ENCODE data around the gene MYO6. TPM values are rescaled to one million over a fixed set of nuclear protein-coding genes. Genes with fewer than 3 reads are reported as not detected.
"Not testable (repeated sequence)": the region's sequence is repeated elsewhere in the genome, so short reads cannot be mapped to it uniquely, and the experiment has no call there.

The MYO6 gene
- total and polyA plus RNA-seq, 8 donors = 14.6 to 80.4 (median 35.0) TPM

DNA sequence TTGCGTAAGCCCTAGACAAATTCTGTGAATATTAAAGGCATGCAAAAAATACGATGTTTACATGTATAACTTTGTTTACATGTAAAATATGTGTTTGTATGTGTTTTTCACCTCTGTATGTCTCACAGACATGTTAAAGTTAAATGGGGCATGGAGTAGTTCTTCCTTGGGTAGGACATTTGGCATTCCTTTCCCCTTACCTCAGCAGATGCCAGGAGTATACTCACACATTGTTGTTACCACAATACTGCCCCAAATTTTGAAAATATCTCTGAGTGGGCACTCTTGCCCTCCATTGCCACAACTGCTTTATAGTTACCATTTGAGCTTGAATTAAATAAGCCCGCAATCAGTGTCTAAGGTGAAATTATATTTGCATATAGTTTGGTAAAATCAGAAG, 147.5 kb downstream of the MYO6 start:
- Histone ChIP-seq H3K27me3 (no peaks in the 10 kb centered on the region), H3K27ac (no peak overlapping the region), H3K9me3 (no peaks in the 10 kb centered on the region), H3K4me3 (no peak overlapping the region), H3K4me1 (peaks cover 0 to 11% (median 0%) of the 10 kb centered on the region in 4 donors), H3K36me3 (peaks cover 0 to 46% (median 36%) of the 10 kb centered on the region in 4 donors)
- TF ChIP-seq EP300 (IDR thresholded peaks at IDR 0.05) = no peak
- TF ChIP-seq POLR2AphosphoS5 (IDR thresholded peaks at IDR 0.05) = no peak
- TF ChIP-seq POLR2A (IDR thresholded peaks at IDR 0.05) = no peak
- TF ChIP-seq CTCF (IDR thresholded peaks at IDR 0.05) = no peak
- 62 to 97% (median 85%) methylated on average over 3 of the region's 3 CpGs for WGBS, 5 donors
- DNase-seq = no peak
- intact Hi-C loops (cut with DNase I; ENCODE audit: low total_unique reads) = no loop called here

DNA sequence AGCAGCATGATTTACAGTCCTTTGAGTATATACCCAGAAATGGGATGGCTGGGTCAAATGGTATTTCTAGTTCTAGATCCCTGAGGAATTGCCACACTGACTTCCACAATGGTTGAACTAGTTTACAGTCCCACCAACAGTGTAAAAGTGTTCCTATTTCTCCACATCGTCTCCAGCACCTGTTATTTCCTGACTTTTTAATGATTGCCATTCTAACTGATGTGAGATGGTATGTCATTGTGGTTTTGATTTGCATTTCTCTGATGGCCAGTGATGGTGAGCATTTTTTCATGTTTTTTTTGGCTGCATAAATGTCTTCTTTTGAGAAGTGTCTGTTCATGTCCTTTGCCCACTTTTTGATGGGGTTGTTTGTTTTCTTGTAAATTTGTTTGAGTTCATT, 151.2 kb downstream of the MYO6 start:
- H3K9me3 ChIP-seq; H3K4me1 ChIP-seq; H3K27me3 ChIP-seq; H3K27ac ChIP-seq; DNase-seq; H3K4me3 ChIP-seq; intact Hi-C loops (cut with DNase I; ENCODE audit: low total_unique reads): not testable (repeated sequence)
- H3K36me3 ChIP-seq = peaks cover 0 to 24% (median 18%) of the 10 kb centered on the region in 4 donors
- WGBS, 5 donors = 90 to 100% (median 94%) methylated on average over 1 of the region's 1 CpG

- peaks cover 0 to 24% (median 16%) of the 10 kb centered on the region in 4 donors for H3K36me3 ChIP-seq
- H3K4me3 ChIP-seq; H3K9me3 ChIP-seq; H3K27me3 ChIP-seq; H3K27ac ChIP-seq; intact Hi-C loops (cut with DNase I; ENCODE audit: low total_unique reads); DNase-seq; H3K4me1 ChIP-seq: not testable (repeated sequence)
- 94 to 99% (median 95%) methylated on average over 12 to 14 of the region's 14 CpGs for WGBS, 5 donors
Observed at GRCh38 chr6:75905129-75905528, 156.1 kb downstream of the MYO6 start.

GRCh38 chr6:75906871-75907270, 157.8 kb downstream of the MYO6 start:
- Histone ChIP-seq H3K9me3 (no peaks in the 10 kb centered on the region), H3K4me1 (no peaks in the 10 kb centered on the region), H3K27me3 (no peaks in the 10 kb centered on the region), H3K4me3 (no peak overlapping the region), H3K36me3 (peaks cover 0 to 24% (median 16%) of the 10 kb centered on the region in 4 donors), H3K27ac (no peak overlapping the region)
- 68 to 81% (median 78%) methylated on average over 3 of the region's 3 CpGs for WGBS, 5 donors
- no peak for TF ChIP-seq EP300 (IDR thresholded peaks at IDR 0.05)
- no peak for TF ChIP-seq CTCF (IDR thresholded peaks at IDR 0.05)
- intact Hi-C loops (cut with DNase I; ENCODE audit: low total_unique reads) = no loop called here
- no peak for DNase-seq

DNA sequence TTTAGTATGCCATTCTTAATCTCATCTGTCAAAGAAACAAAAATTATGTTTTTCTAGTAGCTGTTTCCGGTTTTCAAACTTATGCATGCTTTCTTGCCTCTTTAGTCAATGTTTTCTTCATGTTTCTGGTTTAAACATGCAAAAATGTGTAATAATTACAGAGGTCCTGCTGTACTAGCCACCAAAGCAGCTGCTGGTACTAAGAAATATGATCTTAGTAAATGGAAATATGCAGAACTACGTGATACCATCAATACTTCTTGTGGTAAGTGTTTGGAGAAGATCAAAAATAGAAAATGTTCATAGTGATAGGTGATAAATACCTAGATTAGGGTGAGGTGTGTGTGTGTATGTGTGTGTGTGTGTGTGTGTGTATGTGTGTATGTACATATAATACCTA, 158.4 kb downstream of the MYO6 start:
- TF ChIP-seq CTCF (IDR thresholded peaks at IDR 0.05) (no peak), POLR2AphosphoS5 (IDR thresholded peaks at IDR 0.05) (no peak), POLR2A (IDR thresholded peaks at IDR 0.05) (no peak), EP300 (IDR thresholded peaks at IDR 0.05) (no peak)
- no peak overlapping the region for H3K4me3 ChIP-seq
- peaks cover 0 to 24% (median 16%) of the 10 kb centered on the region in 4 donors for H3K36me3 ChIP-seq
- DNase-seq = no peak
- no peak overlapping the region for H3K27ac ChIP-seq
- no peaks in the 10 kb centered on the region for H3K4me1 ChIP-seq
- intact Hi-C loops (cut with DNase I; ENCODE audit: low total_unique reads) = no loop called here
- WGBS, 5 donors = 80 to 89% (median 87%) methylated on average over 2 of the region's 2 CpGs
- H3K27me3 ChIP-seq = no peaks in the 10 kb centered on the region
- no peaks in the 10 kb centered on the region for H3K9me3 ChIP-seq

DNA sequence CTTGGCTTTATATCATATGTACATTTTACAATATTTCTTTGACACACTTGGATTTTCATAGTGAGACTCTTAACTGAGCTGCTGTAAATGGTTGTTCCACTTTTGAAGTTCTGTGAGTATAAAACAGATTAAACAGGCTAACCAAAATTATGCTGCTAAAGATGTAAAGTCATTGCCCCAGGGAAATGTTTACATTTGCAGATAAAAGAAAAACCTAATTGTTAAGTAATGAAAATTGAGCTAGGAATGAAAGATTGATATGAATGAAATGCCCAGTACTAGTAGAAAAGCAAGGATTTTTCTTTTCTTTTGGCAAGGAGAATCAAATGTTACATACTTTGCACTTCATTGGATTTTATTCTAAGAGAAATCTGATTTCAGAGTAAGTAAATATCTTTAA, 164.0 kb downstream of the MYO6 start:
- no peak overlapping the region for H3K27ac ChIP-seq
- no peak for DNase-seq
- peaks cover 0 to 58% (median 44%) of the 10 kb centered on the region in 4 donors for H3K36me3 ChIP-seq
- intact Hi-C loops (cut with DNase I; ENCODE audit: low total_unique reads) = no loop called here
- TF ChIP-seq EP300 (IDR thresholded peaks at IDR 0.05) = no peak
- TF ChIP-seq CTCF (IDR thresholded peaks at IDR 0.05) = no peak
- no peak for TF ChIP-seq POLR2AphosphoS5 (IDR thresholded peaks at IDR 0.05)
- TF ChIP-seq POLR2A (IDR thresholded peaks at IDR 0.05) = no peak
- no peaks in the 10 kb centered on the region for H3K9me3 ChIP-seq
- no peak overlapping the region for H3K4me3 ChIP-seq
- H3K27me3 ChIP-seq = no peaks in the 10 kb centered on the region
- H3K4me1 ChIP-seq = no peaks in the 10 kb centered on the region

Measured in stomach (tissue), 9 donors.